HCEC 1CT (cell line): ENCODE measurements around the gene COA3.
"Not testable (repeated sequence)": the region's sequence is repeated elsewhere in the genome, so short reads cannot be mapped to it uniquely, and the experiment has no call there.

Experiments
- DNase-seq: peaks from one replicate; pipeline ENCODE4 v3.0.0-alpha.2; 2017

The COA3 gene

DNA sequence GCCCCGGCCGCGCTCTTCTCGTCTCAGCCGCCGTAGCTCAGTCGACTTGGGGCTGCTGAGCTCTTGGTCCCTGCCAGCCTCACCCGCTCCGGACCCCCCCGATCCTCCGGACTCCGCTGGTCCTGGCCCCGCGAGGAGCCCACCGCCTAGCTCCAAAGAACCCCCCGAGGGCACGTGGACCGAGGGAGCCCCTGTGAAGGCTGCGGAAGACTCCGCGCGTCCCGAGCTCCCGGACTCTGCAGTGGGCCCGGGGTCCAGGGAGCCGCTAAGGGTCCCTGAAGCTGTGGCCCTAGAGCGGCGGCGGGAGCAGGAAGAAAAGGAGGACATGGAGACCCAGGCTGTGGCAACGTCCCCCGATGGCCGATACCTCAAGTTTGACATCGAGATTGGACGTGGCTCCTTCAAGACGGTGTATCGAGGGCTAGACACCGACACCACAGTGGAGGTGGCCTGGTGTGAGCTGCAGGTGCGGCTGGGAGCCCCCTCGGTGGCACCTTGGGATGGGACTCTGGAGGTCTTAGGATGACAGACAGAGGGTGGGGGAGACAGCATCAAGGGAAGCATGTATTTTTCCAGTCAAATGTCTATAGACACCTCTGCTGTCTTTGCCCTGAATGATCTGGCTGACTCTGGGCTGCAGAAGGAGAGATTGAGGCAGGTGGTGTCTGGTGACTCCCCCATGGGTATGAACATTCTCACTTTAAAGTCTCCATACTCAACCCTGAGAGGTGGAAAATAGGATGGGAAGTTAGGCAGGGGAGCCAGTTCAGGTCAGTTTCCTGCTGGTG lies 17.5 kb downstream of the COA3 start:
- no peak for DNase-seq

DNA sequence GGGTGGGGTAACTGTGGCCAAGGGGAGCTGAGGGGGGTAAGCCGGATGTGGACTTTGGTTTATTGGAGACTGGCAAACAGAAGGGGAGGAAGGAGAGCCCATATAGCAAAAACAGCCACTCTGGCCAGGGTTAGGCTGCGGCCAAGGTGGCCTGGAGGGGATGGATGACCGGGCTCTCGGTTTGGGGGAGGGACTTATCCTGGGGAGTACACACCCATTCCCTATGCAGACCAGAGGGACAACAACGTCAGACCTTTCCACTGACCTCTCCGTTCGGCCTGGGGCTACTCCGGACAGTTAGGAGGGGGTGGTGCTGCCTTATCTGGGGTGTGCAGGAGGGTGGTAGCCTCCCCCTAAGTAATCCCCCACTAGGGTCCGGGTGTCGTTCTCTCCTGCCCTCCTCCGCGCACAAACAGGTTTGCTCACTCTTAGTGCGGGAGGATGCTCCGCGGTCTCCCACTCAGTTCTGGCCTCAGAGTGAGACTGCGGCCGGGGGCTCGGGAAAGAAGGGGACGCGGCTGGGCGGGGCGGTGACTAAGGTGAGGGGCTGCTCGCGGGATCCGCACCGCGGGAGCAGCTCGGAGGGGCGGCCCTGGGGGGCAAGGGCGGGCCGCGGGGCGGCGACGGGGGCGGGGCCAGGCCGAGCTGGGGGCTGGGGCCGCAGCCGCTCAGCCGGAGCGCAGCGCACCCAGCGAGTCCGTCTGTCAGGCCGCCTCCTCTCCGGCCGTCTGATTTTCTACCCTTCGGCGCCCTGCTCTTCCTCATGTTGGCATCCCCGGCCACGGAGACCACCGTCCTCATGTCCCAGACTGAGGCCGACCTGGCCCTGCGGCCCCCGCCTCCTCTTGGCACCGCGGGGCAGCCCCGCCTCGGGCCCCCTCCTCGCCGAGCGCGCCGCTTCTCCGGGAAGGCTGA lies 18.3 kb downstream of the COA3 start, which contains the start of gene WNK4:
Gene WNK4, plus strand, starts transcription at position 675 of the 915 bp plus-strand sequence. Its CDS starts 89 bp downstream, at position 764.
- DNase-seq: peak; percentile 43

DNA sequence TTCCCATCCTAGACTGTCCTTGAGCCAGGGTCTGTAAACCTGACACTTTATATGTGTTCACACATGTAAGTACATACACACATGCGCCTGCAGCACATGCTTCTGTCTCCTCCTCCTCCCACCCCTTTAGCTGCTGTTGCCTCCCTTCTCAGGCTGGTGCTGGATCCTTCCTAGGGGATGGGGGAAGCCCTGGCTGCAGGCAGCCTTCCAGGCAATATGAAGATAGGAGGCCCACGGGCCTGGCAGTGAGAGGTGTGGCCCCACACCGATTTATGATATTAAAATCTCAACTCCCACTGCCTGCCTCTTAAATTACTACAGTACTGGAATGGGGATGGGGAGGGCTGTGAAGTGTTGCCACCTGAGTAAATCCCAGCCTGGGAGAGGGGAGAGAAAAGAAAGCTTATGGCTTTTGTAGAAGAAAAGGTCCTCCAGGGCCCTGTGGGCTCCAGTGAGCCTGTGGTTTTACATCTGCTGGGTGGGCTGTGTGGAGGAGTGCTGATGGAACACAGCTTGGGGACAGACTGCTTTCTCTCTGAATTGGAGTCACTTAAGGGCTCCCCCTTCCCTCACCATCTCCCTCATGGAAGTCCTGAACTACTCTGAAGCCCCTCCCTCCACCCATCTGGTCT lies 19.1 kb downstream of the COA3 start:
- no peak for DNase-seq

DNA sequence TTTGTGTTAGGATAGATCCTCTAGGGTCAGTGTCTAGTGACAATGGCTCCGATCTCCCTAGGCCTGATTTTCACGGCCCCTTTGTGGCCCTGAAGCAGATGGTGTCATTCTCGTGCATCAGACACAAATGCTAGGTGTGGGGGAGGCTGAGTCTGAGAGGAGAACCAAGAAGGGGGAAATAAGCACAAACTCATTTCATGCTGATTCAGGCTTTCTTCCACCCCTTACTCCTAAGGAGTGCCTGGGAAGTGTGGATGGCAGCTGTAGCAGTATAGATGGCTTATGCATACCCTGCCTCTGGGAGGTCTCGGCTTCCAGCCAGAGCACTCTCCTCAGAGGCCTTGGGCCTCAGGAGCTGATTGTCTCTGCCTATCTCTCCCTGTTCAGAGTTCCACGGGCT lies 19.9 kb downstream of the COA3 start:
- DNase-seq: no peak

DNA sequence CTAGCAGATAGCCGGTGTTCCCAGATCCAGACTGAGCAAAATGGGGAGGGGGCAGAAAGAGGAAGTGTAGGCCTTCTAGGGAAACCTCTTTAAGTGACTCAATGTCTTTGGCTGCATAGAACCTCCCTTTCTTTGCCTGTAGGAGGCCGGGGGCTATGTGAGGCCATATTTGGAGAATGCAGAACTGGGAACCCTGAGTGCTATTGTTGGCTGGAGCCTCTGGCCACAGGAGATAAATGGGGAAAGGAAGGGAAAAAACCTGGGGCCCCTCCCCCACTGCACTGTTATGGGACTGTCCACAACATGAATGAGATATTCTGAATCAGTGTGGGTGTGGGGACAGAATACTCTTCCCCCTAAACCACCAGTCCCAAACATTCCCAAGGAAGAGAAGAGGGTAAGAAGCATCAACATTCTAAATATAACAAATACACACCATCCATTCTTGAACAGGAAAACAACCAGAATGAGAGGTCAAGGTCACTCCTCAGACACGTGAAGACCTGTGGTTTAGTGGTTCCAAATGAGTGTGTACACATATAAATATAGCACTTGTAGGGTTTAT lies 22.9 kb downstream of the COA3 start:
- DNase-seq: no peak

DNA sequence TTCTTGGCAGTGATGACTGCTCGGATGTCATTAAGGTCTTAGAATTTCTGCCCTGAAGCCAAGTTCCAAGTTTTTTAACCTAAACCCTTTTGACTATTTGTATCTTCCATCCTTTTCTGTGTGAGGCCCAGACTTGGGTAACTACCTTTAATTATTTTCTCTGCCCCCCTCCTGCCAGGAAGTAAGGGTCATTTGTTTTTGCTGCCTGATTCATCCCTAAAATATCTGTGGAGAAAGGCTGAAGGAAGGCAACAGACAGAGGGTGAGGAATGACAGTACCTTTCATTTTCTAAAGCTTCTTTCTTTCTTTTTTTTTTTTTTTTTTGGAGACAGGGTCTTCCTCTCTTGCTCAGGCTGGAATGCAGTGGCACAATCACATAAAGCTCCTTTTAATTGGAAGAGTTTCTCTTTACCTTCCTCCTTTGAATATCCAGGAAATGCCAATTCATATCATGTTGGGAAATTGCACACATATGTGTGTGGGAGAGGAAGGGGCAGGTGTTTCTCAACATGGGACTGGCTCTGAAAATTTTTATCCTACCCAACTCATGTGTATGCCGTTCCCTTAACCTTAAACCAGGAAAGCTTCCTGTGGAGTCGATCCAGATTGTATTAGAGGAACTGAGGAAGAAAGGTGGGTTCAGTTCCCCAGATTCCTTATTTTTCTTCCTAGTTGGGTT lies 24.3 kb downstream of the COA3 start:
- DNase-seq: peak; percentile 59

DNA sequence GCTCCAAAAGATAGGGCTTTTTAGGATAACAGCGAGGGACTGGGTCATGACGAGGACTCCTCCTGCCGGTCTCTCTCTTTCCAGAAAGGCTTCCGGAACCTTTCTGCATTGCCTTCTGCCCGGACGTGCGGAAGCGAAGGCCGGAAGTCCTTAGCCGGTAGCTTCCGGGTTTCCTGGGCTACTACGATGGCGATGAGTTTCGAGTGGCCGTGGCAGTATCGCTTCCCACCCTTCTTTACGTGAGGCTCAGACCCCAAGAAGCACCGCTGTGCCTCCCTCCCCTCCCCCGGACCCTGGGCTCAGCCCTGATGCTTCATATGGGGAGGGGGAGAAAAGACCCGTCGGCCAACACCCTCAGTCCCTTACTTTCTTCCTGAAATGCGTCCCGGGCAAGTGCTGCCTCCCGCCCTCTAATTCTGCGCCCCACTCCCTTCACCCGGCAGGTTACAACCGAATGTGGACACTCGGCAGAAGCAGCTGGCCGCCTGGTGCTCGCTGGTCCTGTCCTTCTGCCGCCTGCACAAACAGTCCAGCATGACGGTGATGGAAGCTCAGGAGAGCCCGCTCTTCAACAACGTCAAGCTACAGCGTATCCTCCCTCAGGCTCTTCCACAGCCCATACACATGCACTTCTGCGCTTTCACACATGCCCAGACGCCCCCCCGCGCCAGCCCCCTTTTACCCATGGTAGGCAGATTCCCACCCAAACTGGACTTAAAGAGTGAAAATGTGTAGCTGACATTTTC lies 25.0 kb downstream of the COA3 start, which contains the start of gene VPS25:
Gene VPS25, plus strand, starts transcription at position 160 of the 746 bp plus-strand sequence. Its CDS starts 27 bp downstream, at position 187.
- peak; percentile 81 for DNase-seq

DNA sequence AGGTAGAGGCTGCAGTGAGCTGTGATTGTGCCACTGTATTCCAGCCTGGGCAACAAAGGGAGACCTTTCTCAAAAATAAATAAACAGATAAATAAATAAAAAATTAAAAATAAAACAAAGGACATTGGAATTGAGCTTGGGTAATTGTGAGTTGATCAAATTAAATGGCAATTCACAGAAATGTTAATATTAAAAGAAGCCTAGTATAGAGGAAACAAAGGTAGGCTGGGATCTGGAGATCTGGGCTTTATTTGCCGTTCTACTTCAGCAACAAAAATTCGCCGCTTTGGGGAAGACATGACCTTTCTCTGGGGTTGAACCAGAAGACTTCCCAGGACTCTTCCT lies 25.6 kb downstream of the COA3 start:
- DNase-seq: no peak

DNA sequence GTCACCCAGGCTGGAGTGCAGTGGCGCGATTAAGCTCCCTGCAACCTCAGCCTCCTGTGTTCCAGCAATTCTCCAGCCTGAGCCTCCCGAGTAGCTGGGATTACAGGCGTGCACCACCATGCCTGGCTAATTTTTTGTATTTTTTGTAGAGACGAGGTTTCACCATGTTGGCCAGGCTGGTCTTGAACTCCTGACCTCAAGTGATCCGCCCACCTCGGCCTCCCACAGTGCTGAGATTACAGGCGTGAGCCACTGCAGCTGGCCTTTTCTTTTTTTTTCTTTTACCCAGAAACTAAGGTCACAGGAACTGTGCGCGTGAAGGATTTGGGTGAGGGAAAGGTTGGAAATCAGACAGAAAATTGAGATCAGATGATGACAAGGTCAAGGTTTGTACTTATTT lies 28.5 kb downstream of the COA3 start:
- not testable (repeated sequence) for DNase-seq

DNA sequence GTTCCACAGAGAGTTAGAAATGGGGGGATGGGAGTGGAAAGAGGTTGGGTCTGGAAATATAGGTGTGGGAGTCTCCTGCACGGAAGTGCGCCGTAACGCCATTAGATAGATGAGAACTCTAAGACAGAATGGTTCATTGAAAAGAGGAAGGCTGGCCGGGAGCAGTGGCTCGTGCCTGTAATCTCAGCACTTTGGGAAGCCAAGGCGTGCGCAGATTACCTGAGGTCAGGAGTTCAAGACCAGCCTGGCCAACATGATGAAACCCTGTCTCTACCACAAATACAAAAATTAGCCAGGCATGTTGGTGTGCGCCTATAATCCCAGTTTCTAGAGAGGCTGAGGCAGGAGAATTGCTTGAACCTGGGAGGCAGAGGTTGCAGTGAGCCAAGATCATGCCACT lies 30.5 kb downstream of the COA3 start:
- DNase-seq: not testable (repeated sequence)

DNA sequence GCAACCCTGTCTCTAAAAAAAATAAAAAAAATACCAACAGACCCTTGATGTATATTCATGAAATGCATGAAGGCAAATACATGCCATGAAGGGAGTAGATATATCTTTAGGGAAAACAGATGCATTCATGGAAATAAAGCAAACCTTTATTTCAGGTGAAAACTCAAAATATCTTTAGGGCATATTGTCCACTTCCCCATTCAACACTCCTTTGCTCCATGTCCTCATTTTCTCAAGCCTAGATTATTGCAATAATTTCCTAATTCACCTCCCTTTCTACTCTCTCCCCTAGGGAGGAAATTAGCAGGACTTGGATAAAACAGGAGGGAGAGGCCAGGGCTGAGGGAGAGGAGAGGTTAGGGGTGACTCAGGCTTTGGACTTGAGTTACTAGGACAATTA lies 31.0 kb downstream of the COA3 start:
- DNase-seq: no peak

DNA sequence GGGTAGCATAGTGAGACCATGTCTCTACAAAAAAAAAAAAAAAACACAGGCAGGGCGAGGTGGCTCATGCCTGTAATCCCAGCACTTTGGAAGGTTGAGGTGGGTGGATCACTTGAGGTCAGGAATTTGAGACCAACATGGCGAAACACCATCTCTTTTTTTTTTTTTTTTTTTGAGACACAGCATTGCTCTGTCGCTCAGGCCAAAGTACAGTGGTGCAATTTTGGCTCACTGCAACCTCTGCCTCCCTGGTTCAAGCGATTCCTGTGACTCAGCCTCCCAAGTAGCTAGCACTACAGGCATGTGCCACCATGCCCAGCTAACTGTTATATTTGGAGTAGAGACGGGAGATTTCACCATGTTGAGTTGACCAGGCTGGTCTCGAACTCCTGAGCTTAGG lies 32.4 kb downstream of the COA3 start:
- no peak for DNase-seq

DNA sequence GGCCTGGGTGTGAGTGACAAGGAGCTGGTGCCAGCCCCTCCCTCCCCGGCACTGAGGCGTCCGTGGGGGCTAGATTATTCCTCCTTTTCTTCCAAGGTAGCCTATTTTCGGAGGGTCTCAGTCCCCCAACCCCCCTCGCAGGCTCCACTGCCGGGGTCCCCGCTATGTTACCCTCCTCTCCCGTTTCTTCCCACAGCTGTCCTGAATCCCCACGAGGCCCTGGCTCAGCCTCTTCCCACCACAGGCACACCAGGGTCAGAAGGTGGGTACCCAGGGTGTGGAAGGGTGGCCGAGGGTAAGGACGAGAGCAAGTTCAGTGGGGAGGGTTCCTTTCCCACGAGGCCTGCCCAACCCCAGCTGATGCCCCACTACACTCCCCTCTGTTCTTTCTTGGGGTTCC lies 36.9 kb downstream of the COA3 start:
- no peak for DNase-seq

DNA sequence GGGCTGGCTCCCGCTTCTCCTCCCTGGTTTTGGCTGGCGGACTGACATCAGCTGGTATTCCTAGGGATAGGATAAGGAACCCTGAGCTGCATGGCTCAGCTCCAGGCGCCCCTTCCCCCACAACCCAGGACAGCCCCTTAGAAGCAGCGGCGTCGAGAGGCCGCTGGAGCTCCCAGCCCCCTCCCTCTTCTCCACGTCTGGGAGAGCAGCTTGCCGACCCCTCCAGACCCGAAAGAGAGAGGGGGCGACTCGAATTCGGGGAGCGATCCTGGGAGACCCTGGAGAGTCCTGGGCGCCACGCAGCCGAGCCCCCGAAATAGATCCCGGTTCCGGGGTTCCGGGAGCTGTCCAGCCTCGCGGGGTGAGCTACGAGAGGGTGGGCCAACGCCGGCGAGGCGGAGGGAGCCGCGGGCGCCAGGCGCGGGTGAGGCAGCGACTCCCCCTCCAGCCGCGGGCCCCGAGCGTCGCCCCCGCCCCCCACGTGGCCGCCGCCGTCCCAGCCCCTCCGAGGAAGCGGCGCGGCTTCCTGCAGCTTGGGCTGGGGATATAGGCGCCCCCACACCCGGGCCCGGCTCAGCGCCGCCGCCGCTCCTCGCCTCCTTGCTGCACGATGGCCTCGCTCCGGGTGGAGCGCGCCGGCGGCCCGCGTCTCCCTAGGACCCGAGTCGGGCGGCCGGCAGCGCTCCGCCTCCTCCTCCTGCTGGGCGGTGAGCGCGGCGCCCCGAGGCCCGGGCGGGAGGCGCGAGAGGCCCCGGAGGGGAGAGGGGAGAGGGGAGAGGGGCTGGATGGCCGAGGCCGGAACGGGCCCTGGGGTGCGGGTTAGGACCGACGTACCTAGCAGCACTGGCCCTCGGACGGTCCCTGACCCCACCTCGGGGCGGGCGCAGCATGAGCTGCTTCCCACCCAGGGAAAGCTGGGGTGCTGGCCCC lies 37.6 kb downstream of the COA3 start, which contains the start of gene RAMP2:
Gene RAMP2, plus strand, starts transcription at position 576 of the 930 bp plus-strand sequence. Its CDS starts 35 bp downstream, at position 611.
- DNase-seq: no peak

DNA sequence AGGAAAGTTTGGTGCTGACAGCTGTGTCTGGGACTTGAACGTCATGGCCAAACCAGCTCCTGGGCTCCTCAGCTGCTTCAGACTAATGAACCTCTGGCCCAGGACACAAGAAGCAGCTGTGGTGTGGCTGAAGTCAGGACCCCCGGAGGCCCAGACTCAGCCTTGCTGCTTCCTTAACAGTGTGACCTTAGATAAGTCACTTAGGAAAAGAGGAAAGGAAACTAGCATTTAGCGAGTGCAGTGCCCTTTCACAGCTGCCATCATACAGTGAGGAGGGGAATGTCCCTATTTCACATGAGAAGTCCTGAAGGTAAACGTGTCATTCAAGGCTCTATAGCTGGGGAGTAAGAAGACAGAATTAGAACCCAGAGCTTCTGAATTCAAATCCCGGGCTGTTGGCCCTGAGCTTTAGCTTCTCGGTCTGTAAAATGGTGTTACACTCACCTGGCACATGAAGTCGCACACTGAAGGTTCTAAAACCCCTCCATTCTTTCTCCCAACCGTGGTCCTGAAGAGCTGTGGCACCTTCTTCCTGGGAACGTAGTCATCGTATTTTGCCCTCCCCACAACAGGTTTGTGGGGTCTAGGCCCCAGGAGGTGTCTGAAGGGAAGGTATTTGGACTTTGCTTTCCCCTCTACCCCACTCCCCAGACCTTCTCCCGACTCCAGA lies 38.4 kb downstream of the COA3 start:
- DNase-seq: no peak

DNA sequence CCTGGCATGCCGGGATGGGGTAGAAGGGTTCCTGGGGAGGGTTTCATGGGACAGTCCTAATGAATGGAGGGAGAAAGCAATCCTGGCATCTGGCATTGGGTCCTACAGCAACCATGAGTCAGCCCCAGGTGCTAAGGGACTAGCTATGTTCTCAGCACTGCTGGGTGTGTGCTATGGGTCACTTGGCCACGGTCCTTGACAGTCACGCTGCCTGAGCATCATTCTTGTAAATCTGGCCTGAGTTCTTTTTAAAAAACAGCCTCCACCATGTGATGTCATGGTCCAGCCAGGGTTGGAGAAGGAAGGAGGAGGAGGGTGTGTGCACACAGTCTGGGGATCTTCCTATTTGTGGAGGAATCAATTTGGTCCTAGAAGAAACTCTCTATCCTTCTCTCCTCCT lies 43.7 kb downstream of the COA3 start:
- no peak for DNase-seq

DNA sequence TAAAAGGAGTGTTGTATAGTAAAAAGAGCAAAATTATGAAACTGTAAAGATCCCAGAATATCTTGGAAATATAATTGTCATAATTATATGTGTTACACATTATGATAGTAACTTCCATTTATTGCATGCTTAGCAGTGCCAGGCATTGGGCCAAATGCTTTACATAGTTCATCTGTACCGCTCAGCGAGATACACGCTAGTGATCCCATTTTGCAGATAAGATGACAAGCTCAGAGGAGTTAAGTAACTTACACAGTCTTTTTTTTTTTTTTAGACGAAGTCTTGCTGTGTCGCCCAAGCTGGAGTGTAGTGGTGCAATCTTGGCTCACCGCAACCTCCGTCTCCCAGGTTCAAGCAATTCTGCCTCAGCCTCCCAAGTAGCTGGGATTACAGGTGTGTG lies 46.9 kb downstream of the COA3 start:
- DNase-seq: no peak

DNA sequence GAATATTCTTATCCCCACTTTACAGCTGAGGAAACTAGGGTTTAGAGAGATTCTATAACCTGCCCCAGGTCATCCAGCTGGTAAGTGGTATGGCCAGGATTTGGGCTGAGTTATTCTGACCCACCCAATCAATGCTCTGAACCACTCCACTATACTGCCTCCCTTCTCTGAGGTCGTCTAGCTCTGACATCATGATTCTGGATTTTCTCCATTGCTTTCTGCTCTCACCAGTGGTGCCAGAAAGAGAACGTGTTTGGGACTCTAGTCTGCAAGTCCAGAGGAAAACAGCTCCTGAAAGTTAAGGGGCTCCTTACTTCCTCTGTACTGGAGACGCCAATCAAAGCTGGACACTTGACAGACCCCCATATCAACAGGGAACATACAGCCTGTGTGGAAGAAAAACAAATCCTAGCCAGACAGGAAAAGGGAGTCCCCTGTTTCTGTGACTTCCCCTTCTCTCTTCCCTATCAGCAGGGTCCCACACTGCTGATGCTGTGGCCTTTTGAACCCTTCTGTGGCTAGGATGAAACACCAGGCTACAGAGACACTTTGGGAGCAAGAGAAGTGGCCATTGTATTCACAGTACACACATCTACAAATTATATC lies 47.7 kb downstream of the COA3 start:
- DNase-seq: no peak
